HCT116 (cell line): Measurements from ENCODE around the gene DUSP14. TPM values are rescaled to one million over a fixed set of nuclear protein-coding genes. Genes with fewer than 3 reads are reported as not detected.

Experiments
- ATAC-seq: fragments of 200-7000 bp; cut with Tn5 transposase; 2 replicates; pipeline ENCODE4 v1.9.1; 2020; ENCODE audit warnings: mild to moderate bottlenecking, moderate library complexity
- BruUV-seq: library from RNA; stranded (reverse); fragments of 400-500 nt; replicated peaks from 2 replicates; lab custom pipeline; 2021; lab: Mats Ljungman, UMichigan
- CTCF ChIA-PET: fragments of 300-600 bp; sonication (Branson Sonifier 250); formaldehyde crosslinking; loops from one replicate; lab custom pipeline; 2021; ENCODE audit warnings: antibody characterized with exemption; lab: Charles Lee
- POLR2A ChIA-PET: fragments of 300-600, 350-600 bp; sonication (Branson Sonifier 250); formaldehyde crosslinking; loops from one replicate; lab custom pipeline; 2021; ENCODE audit warnings: antibody characterized with exemption; lab: Charles Lee
- RAD21 ChIA-PET, 2 experiments: fragments of 300-600 bp; sonication (Branson Sonifier 250); formaldehyde crosslinking; loops; one replicate each; lab custom pipeline; 2023; ENCODE audit warnings: low total read pairs in 2 of 2; ENCODE audit not compliant: uncharacterized antibody in 2 of 2, unreplicated experiment in 2 of 2, low non-redundant PET in 1 of 2; lab: Charles Lee
- DNase-seq: peaks from one replicate; pipeline ENCODE4 v3.0.0-alpha.2; 2010; ENCODE audit warnings: low read depth, low spot score
- H2AFZ ChIP-seq: fragments of 200-600 bp; shearing (Covaris generic), sonication (generic); 2 replicates; pipeline ENCODE4 v1.6.1; 2017; ENCODE audit warnings: low read depth, mixed run types, mixed read lengths, antibody characterized with exemption, low read length; ENCODE audit not compliant: poor library complexity, severe bottlenecking
- H3K27ac ChIP-seq: 2 replicates; pipeline ENCODE4 v1.5.1; 2012; ENCODE audit warnings: low read depth, low read length
- H3K27me3 ChIP-seq: fragments of 200-600 bp; sonication (generic); 2 replicates; pipeline ENCODE4 v1.6.1; 2016; ENCODE audit warnings: mixed run types, low read length, mixed read lengths; ENCODE audit not compliant: insufficient read depth
- H3K36me3 ChIP-seq, 2 experiments: fragments of 200-500 bp in 1 of 2; fragments of 200-600 bp in 1 of 2; sonication (Bioruptor generic) in 1 of 2; sonication (generic) in 1 of 2; 2 replicates each; pipeline versions ENCODE4 v1.5.1 to v1.6.1; 2014 to 2016; ENCODE audit warnings: low read length in 2 of 2, inconsistent platforms in 1 of 2, mixed read lengths in 1 of 2, mixed run types in 1 of 2; ENCODE audit not compliant: insufficient read depth in 2 of 2, control insufficient read depth in 1 of 2
- H3K4me1 ChIP-seq, 2 experiments: fragments of 200-600 bp in 1 of 2; sonication (generic) in 1 of 2; 2 replicates each; pipeline versions ENCODE4 v1.5.1 to v1.6.1; 2012 to 2017; ENCODE audit warnings: low read length in 2 of 2, inconsistent platforms in 1 of 2, mild to moderate bottlenecking in 1 of 2, mixed read lengths in 1 of 2, mixed run types in 1 of 2, moderate library complexity in 1 of 2; ENCODE audit not compliant: insufficient read depth in 2 of 2, control insufficient read depth in 1 of 2
- H3K4me2 ChIP-seq: fragments of 200-600 bp; sonication (generic); 2 replicates; pipeline ENCODE4 v1.6.1; 2017; ENCODE audit warnings: mixed run types, low read length, mixed read lengths
- H3K4me3 ChIP-seq, 2 experiments: fragments of 200-600 bp in 1 of 2; sonication (generic) in 1 of 2; replicated peaks in 1 of 2; 2 replicates each; pipeline ENCODE4 v1.5.1; 2011 to 2016; ENCODE audit warnings: low read length in 2 of 2, control low read depth in 1 of 2, low read depth in 1 of 2, mild to moderate bottlenecking in 1 of 2, mixed read lengths in 1 of 2, mixed run types in 1 of 2
- H3K79me2 ChIP-seq: fragments of 200-600 bp; sonication (generic); 2 replicates; pipeline ENCODE4 v1.6.1; 2017; ENCODE audit warnings: mild to moderate bottlenecking, mixed run types, low read length, moderate library complexity, mixed read lengths; ENCODE audit not compliant: insufficient read depth
- H3K9ac ChIP-seq: fragments of 200-600 bp; sonication (generic); 2 replicates; pipeline ENCODE4 v1.6.1; 2016; ENCODE audit warnings: low read length, mixed read lengths
- H3K9me2 ChIP-seq: fragments of 200-600 bp; sonication (generic), shearing (Covaris generic); 2 replicates; pipeline ENCODE4 v1.6.1; 2017; ENCODE audit warnings: mixed run types, mild to moderate bottlenecking, moderate library complexity; ENCODE audit not compliant: insufficient read depth
- H3K9me3 ChIP-seq, 2 experiments: fragments of 200-500 bp in 1 of 2; fragments of 200-600 bp in 1 of 2; sonication (Bioruptor generic) in 1 of 2; sonication (generic) in 1 of 2; 2 replicates each; pipeline ENCODE4 v1.6.1; 2014 to 2017; ENCODE audit warnings: low read length in 2 of 2, mixed read lengths in 2 of 2, inconsistent platforms in 1 of 2, low read depth in 1 of 2, mild to moderate bottlenecking in 1 of 2, mixed run types in 1 of 2, moderate library complexity in 1 of 2; ENCODE audit not compliant: control insufficient read depth in 1 of 2, insufficient read depth in 1 of 2
- H4K20me1 ChIP-seq: fragments of 200-600 bp; sonication (generic), shearing (Covaris generic); 2 replicates; pipeline ENCODE4 v1.6.1; 2017; ENCODE audit warnings: mixed run types, mild to moderate bottlenecking, moderate library complexity; ENCODE audit not compliant: insufficient read depth
- ATF3 ChIP-seq: IDR thresholded peaks from 2 replicates; pipeline ENCODE4 v1.6.1; 2012
- CBX3 ChIP-seq: IDR thresholded peaks from 2 replicates; pipeline ENCODE4 v1.6.1; 2012; ENCODE audit warnings: low read depth
- ELF1 ChIP-seq: IDR thresholded peaks from 2 replicates; pipeline ENCODE4 v1.6.1; 2012; ENCODE audit warnings: low read depth, borderline replicate concordance
- EZH2 ChIP-seq: fragments of 200-600 bp; sonication (generic); IDR thresholded peaks from 2 replicates; pipeline ENCODE4 v1.6.1; 2017; ENCODE audit warnings: antibody characterized with exemption, mixed run types
- FOSL1 ChIP-seq: IDR thresholded peaks from 2 replicates; pipeline ENCODE4 v1.6.1; 2012; ENCODE audit warnings: low read depth
- POLR2A ChIP-seq: IDR thresholded peaks from 2 replicates; pipeline ENCODE4 v1.7.0; 2011; ENCODE audit warnings: borderline replicate concordance; ENCODE audit not compliant: insufficient read depth, insufficient read length; ENCODE audit errors: extremely low read depth
- POLR2AphosphoS5 ChIP-seq: IDR thresholded peaks from 2 replicates; pipeline ENCODE4 v1.6.1; 2011; ENCODE audit warnings: mild to moderate bottlenecking, low read depth, low read length, moderate library complexity
- RAD21 ChIP-seq: IDR thresholded peaks from 2 replicates; pipeline ENCODE4 v1.6.1; 2012; ENCODE audit warnings: low read depth, mild to moderate bottlenecking
- REST ChIP-seq: IDR thresholded peaks from 2 replicates; pipeline ENCODE4 v1.6.1; 2012; ENCODE audit warnings: low read depth
- SIN3A ChIP-seq: IDR thresholded peaks from 2 replicates; pipeline ENCODE4 v1.6.1; 2012; ENCODE audit warnings: low read depth
- SP1 ChIP-seq: IDR thresholded peaks from 2 replicates; pipeline ENCODE4 v1.6.1; 2012; ENCODE audit warnings: low read depth
- SRF ChIP-seq: IDR thresholded peaks from 2 replicates; pipeline ENCODE4 v1.6.1; 2012; ENCODE audit warnings: low read depth
- TCF7L2 ChIP-seq: IDR thresholded peaks from 2 replicates; pipeline ENCODE4 v1.7.0; 2011; ENCODE audit warnings: borderline replicate concordance, inconsistent platforms; ENCODE audit not compliant: insufficient read depth, insufficient read length; ENCODE audit errors: extremely low read depth
- YY1 ChIP-seq: IDR thresholded peaks from 2 replicates; pipeline ENCODE4 v1.6.1; 2011; ENCODE audit warnings: low read length, low read depth, moderate library complexity, mild to moderate bottlenecking; ENCODE audit not compliant: insufficient replicate concordance; ENCODE audit errors: extremely low read depth
- ZNF274 ChIP-seq: fragments of 200-500 bp; sonication (Bioruptor generic); IDR thresholded peaks from 2 replicates; pipeline ENCODE4 v1.6.1; 2014; ENCODE audit warnings: mild to moderate bottlenecking, low read depth, low read length, inconsistent platforms
- intact Hi-C: fragments of 100-400 bp; cut with micrococcal nuclease; formaldehyde crosslinking; loops from 2 replicates; pipeline ENCODE4 v1.10.0; 2022
- total RNA-seq: library from RNA; stranded (reverse); gene quantifications from one replicate; pipeline ENCODE4 v1.2.1, GENCODE V29; 2021; ENCODE audit not compliant: unreplicated experiment
- TF ChIP-seq, protein P1 (sequence below), 3 experiments: fragments of 200-600 bp in 1 of 3; sonication (generic) in 1 of 3; IDR thresholded peaks in 2 of 3; conservative IDR thresholded peaks in 1 of 3; 2 replicates each; pipeline ENCODE4 v1.5.1; 2012 to 2017; ENCODE audit warnings: low read depth in 2 of 3, low read length in 2 of 3, antibody characterized with exemption in 1 of 3, borderline replicate concordance in 1 of 3, control low read depth in 1 of 3, mild to moderate bottlenecking in 1 of 3, mixed read lengths in 1 of 3, mixed run types in 1 of 3, moderate library complexity in 1 of 3; ENCODE audit not compliant: insufficient read depth in 1 of 3

The DUSP14 gene
- total RNA-seq, 1 experiment from 2014 or later = 27.6 TPM

GRCh38 chr17:37505333-37505732, 15.6 kb downstream of the DUSP14 start:
- H3K79me2 ChIP-seq = peaks cover 90% of the 10 kb centered on the region
- DNase-seq = no peak
- H3K9me2 ChIP-seq = no peaks in the 10 kb centered on the region
- H3K4me1 ChIP-seq = peaks cover 0 to 3% of the 10 kb centered on the region in 2 experiments; a peak in 1 of 4 replicates
- BruUV-seq = no TSS peak
- ChIA-PET RAD21 (no interaction called here), POLR2A (no interaction called here), CTCF (no interaction called here)
- H4K20me1 ChIP-seq = no peaks in the 10 kb centered on the region
- no peak overlapping the region for H2AFZ ChIP-seq
- no peaks in the 10 kb centered on the region for H3K9me3 ChIP-seq
- H3K27me3 ChIP-seq = no peaks in the 10 kb centered on the region
- H3K27ac ChIP-seq = no peak overlapping the region
- H3K4me3 ChIP-seq = no peak overlapping the region
- no peak for TF ChIP-seq ZNF274
- TF ChIP-seq SP1 = no peak
- TF ChIP-seq ELF1 = no peak
- TF ChIP-seq TCF7L2 = no peak
- TF ChIP-seq POLR2A = no peak
- TF ChIP-seq REST = no peak
- TF ChIP-seq, protein P1, sequence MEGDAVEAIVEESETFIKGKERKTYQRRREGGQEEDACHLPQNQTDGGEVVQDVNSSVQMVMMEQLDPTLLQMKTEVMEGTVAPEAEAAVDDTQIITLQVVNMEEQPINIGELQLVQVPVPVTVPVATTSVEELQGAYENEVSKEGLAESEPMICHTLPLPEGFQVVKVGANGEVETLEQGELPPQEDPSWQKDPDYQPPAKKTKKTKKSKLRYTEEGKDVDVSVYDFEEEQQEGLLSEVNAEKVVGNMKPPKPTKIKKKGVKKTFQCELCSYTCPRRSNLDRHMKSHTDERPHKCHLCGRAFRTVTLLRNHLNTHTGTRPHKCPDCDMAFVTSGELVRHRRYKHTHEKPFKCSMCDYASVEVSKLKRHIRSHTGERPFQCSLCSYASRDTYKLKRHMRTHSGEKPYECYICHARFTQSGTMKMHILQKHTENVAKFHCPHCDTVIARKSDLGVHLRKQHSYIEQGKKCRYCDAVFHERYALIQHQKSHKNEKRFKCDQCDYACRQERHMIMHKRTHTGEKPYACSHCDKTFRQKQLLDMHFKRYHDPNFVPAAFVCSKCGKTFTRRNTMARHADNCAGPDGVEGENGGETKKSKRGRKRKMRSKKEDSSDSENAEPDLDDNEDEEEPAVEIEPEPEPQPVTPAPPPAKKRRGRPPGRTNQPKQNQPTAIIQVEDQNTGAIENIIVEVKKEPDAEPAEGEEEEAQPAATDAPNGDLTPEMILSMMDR (IDR thresholded peaks at IDR 0.05 in 2 of 3, conservative IDR thresholded peaks at IDR 0.05 in 1 of 3; ENCODE audit: borderline replicate concordance in 1 of 3, insufficient read depth in 1 of 3, low read depth in 2 of 3, low read length in 2 of 3) = no peak
- no peak for TF ChIP-seq YY1
- no peak for TF ChIP-seq FOSL1
- TF ChIP-seq SIN3A = no peak
- TF ChIP-seq CBX3 = no peak
- no peak for TF ChIP-seq RAD21
- no peak for TF ChIP-seq EZH2
- TF ChIP-seq SRF = no peak
- TF ChIP-seq ATF3 = no peak
- no peak for TF ChIP-seq POLR2AphosphoS5
- H3K9ac ChIP-seq = no peak overlapping the region
- no peaks in the 10 kb centered on the region for H3K36me3 ChIP-seq
- H3K4me2 ChIP-seq = no peak overlapping the region
- intact Hi-C loops = no loop called here
- ATAC-seq = no peak
